GM23338 (cell line): ENCODE measurements around the gene SARDH. TPM values are rescaled to one million over a fixed set of nuclear protein-coding genes. Genes with fewer than 3 reads are reported as not detected.

Experiments used
- ATAC-seq: fragments of 200-7000 bp; cut with Tn5 transposase; 3 replicates; pipeline ENCODE4 v1.9.1; 2020
- DNase-seq: peaks from one replicate; pipeline ENCODE4 v3.0.0-alpha.2; 2015; ENCODE audit warnings: low spot score
- H2AFZ ChIP-seq: fragments of 200-600 bp; sonication (generic); 2 replicates; pipeline ENCODE4 v1.8.0; 2016; ENCODE audit warnings: antibody characterized with exemption, mild to moderate bottlenecking, moderate library complexity
- H3F3A ChIP-seq: fragments of 200-600 bp; sonication (generic); replicated peaks from 2 replicates; pipeline ENCODE4 v1.8.0; 2017; ENCODE audit warnings: antibody characterized with exemption, mixed run types, low read depth
- H3K27ac ChIP-seq: fragments of 200-600 bp; sonication (generic); 2 replicates; pipeline ENCODE4 v1.6.1; 2016; ENCODE audit warnings: low read depth
- H3K27me3 ChIP-seq: fragments of 200-600 bp; sonication (generic); 2 replicates; pipeline ENCODE4 v1.8.0; 2016; ENCODE audit warnings: mild to moderate bottlenecking, mixed run types, moderate library complexity; ENCODE audit not compliant: insufficient read depth
- H3K36me3 ChIP-seq: fragments of 200-600 bp; sonication (generic); 2 replicates; pipeline ENCODE4 v1.8.0; 2016; ENCODE audit warnings: mild to moderate bottlenecking; ENCODE audit not compliant: insufficient read depth
- H3K4me1 ChIP-seq: fragments of 200-600 bp; sonication (generic); 2 replicates; pipeline ENCODE4 v1.8.0; 2016; ENCODE audit warnings: mild to moderate bottlenecking, moderate library complexity; ENCODE audit not compliant: insufficient read depth
- H3K4me2 ChIP-seq: fragments of 200-600 bp; sonication (generic); 2 replicates; pipeline ENCODE4 v1.7.1; 2017; ENCODE audit warnings: mixed run types
- H3K4me3 ChIP-seq: fragments of 200-600 bp; sonication (generic); 2 replicates; pipeline ENCODE4 v1.6.1; 2016; ENCODE audit warnings: mixed run types
- H3K79me2 ChIP-seq: fragments of 200-600 bp; sonication (generic); replicated peaks from 2 replicates; pipeline ENCODE4 v1.8.0; 2017; ENCODE audit warnings: mild to moderate bottlenecking; ENCODE audit not compliant: insufficient read depth
- H3K9me2 ChIP-seq: fragments of 200-600 bp; sonication (generic); 2 replicates; pipeline ENCODE4 v1.8.0; 2017; ENCODE audit not compliant: insufficient read depth
- H4K20me1 ChIP-seq: fragments of 200-600 bp; sonication (generic); replicated peaks from 2 replicates; pipeline ENCODE4 v1.8.0; 2017; ENCODE audit warnings: mild to moderate bottlenecking; ENCODE audit not compliant: insufficient read depth
- H3K27ac Mint-ChIP-seq: 2 replicates; pipeline ENCODE4 v1.8.0; 2020; ENCODE audit warnings: inconsistent platforms, mild to moderate bottlenecking, moderate library complexity, mixed read lengths
- H3K27me3 Mint-ChIP-seq: 3 replicates; pipeline ENCODE4 v1.8.0; 2022; ENCODE audit warnings: low read depth, mild to moderate bottlenecking, moderate library complexity, mixed read lengths, inconsistent platforms; ENCODE audit not compliant: insufficient read depth, poor library complexity
- H3K36me3 Mint-ChIP-seq: 3 replicates; pipeline ENCODE4 v1.8.0; 2021; ENCODE audit warnings: low read depth, mild to moderate bottlenecking, inconsistent platforms, moderate library complexity, mixed read lengths
- H3K4me1 Mint-ChIP-seq: 3 replicates; pipeline ENCODE4 v1.8.0; 2020; ENCODE audit warnings: mild to moderate bottlenecking, inconsistent platforms, mixed read lengths
- H3K4me3 Mint-ChIP-seq: 3 replicates; pipeline ENCODE4 v1.8.0; 2021; ENCODE audit warnings: moderate library complexity, mild to moderate bottlenecking, inconsistent platforms, mixed read lengths
- H3K9me3 Mint-ChIP-seq: 3 replicates; pipeline ENCODE4 v1.8.0; 2020; ENCODE audit warnings: moderate library complexity, mild to moderate bottlenecking, inconsistent platforms, mixed read lengths
- CREB1 ChIP-seq: fragments of 250-450 bp; sonication (Bioruptor Pico); IDR thresholded peaks from 2 replicates; pipeline ENCODE4 v1.5.0; 2020; ENCODE audit warnings: low read depth, mild to moderate bottlenecking, moderate library complexity
- ETS1 ChIP-seq: IDR thresholded peaks from 2 replicates; pipeline ENCODE4 v1.6.1; 2016; ENCODE audit warnings: antibody characterized with exemption
- EZH2phosphoT487 ChIP-seq: fragments of 200-600 bp; sonication (generic); IDR thresholded peaks from one replicate; pipeline ENCODE4 v1.8.1; 2018; ENCODE audit warnings: antibody characterized with exemption; ENCODE audit not compliant: unreplicated experiment
- JUNB ChIP-seq: IDR thresholded peaks from one replicate; pipeline ENCODE4 v1.6.1; 2016; ENCODE audit warnings: antibody characterized with exemption; ENCODE audit not compliant: unreplicated experiment
- POLR2AphosphoS5 ChIP-seq: IDR thresholded peaks from 2 replicates; pipeline ENCODE4 v1.6.1; 2016; ENCODE audit warnings: antibody characterized with exemption, low read depth
- STAT1 ChIP-seq: IDR thresholded peaks from one replicate; pipeline ENCODE4 v1.6.1; 2016; ENCODE audit warnings: antibody characterized with exemption; ENCODE audit not compliant: unreplicated experiment
- ZNF114 ChIP-seq: fragments of 250-450 bp; sonication (Bioruptor Pico); IDR thresholded peaks from 2 replicates; pipeline ENCODE4 v1.5.0; 2020; ENCODE audit warnings: mild to moderate bottlenecking, moderate library complexity
- ZNF331 ChIP-seq: fragments of 250-450 bp; sonication (Bioruptor Pico); IDR thresholded peaks from 2 replicates; pipeline ENCODE4 v1.5.0; 2020; ENCODE audit warnings: low read depth, mild to moderate bottlenecking, moderate library complexity
- ZNF462 ChIP-seq: fragments of 250-450 bp; sonication (Bioruptor Pico); IDR thresholded peaks from 2 replicates; pipeline ENCODE4 v1.5.0; 2020; ENCODE audit warnings: mild to moderate bottlenecking, moderate library complexity
- polyA plus RNA-seq: library from polyadenylated mRNA; unstranded; fragments of >200 nt; fragmentation: Nextera tagmentation; extraction: Ambion mirVana; gene quantifications from 2 replicates; pipeline ENCODE4 v1.2.1, GENCODE V29; 2016
- total RNA-seq: library from RNA; depleted of rRNA; stranded (reverse); fragments of >200 nt; shearing (Covaris generic); gene quantifications from 2 replicates; pipeline ENCODE4 v1.2.3, GENCODE V29; 2014

SARDH gene
- total and polyA plus RNA-seq, 2 experiments from 2014 or later: 2.8 to 10.4 TPM

DNA sequence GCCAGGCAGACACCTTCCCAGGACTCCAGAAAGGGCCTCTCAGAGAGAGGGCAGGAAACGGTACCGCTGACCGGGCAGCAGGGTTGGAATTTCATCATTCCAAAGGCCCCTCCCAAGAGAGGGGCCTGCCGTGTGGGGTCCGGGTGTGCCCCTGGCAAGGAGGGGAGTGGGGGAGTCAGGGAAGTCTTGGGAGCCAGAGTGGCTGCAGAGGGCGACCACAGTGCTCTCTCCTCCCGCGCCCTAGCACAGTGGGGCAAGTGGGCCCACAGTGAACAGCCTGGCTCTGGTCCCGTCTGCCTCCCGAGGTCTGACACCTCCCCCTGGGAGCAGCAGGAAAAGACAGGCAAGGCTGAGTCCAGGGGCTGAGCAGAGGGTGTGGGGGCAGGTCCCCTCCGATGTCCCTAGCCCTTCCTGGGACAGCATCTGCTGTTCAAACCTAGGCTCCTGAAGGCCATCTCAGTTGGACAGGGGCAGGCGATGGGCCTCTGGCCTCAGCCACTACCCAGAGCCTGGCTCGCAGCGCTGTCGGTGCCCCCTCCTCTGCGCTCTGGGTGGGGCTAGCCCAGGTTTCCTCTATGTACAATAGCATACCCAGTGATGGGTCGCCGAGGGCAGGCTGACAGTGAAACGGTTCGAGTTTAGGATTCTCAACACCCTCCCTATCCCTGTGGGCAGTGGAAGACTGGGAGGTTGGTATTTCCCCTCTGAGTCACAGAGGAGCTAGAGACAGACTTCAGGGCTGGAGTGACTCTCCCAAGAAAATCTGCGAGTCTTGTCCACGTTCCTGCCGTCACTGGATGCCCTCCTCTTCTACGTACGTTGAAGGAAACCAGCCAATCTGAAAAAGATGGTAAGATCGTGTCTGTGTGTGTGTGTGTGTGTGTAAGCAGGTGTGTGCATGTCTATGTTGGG, 25.4 kb upstream of the SARDH start (continued):
- TF ChIP-seq ETS1 (no peak), ZNF331 (CRISPR knock-in tag) (no peak), EZH2phosphoT487 (no peak), CREB1 (CRISPR knock-in tag) (no peak)

DNA sequence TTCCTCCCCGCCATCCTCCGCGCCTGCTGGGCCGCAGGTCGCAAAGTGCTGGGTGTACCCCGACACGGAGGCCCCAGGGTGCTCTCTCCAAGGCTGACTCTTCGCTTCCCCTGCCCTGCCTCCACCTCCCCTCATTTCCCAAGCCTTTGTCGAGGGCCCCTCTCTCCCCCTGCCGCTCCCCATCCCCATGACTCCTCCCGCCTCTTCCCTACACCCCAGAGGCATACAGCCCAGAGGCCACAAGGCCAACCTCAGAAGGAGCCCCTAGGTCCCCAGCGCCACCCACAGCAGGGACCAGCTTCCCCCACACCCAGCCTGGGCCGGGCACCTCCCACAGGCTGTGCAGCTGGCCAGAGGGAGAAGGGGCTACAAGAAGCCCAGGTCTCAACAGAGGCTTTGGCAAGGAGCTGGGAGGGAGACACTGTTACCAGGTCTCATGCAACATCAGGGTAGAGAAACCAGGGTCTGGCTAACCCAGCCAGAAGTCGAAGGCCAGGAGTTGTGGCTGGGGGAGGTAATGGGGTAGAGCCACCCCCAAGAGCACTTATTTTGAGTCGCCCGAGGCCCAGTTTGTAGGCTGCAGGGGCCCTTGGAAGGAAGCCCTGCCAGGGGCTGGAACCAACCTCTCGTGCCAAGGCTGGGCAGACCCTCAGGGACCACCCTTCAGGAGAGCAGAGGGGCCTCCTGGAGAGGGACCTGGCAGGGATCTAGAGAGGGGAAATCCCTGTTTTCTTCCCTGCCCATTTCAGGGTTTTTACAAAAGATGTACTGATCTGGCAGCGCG, 24.5 kb upstream of the SARDH start:
- TF ChIP-seq POLR2AphosphoS5 (no peak), ZNF462 (CRISPR knock-in tag) (no peak), ZNF114 (CRISPR knock-in tag) (no peak), ETS1 (no peak), JUNB (no peak), EZH2phosphoT487 (no peak), STAT1 (no peak)
- Histone ChIP-seq H3K9me2 (no peaks in the 10 kb centered on the region), H3K4me3 (no peak overlapping the region), H4K20me1 (0 out of 2 replicates have a peak, but pooled peaks cover 3% of the 10 kb centered on the region), H2AFZ (no peak overlapping the region), H3K36me3 (no peaks in the 10 kb centered on the region), H3K4me2 (no peak overlapping the region), H3K4me1 (no peaks in the 10 kb centered on the region), H3K27me3 (no peaks in the 10 kb centered on the region), H3K27ac (no peak overlapping the region), H3K79me2 (no peaks in the 10 kb centered on the region), H3F3A (0 out of 2 replicates have a peak, but pooled peaks cover 3% of the 10 kb centered on the region)
- H3K4me1 Mint-ChIP-seq: peaks cover 3% of the 10 kb centered on the region; the same call in 2 of the 3 replicates
- no peak overlapping the region for H3K4me3 Mint-ChIP-seq
- no peak overlapping the region for H3K27ac Mint-ChIP-seq
- H3K36me3 Mint-ChIP-seq: peaks cover 33% of the 10 kb centered on the region
- DNase-seq (no peak), ATAC-seq (no peak)
- peaks cover 11% of the 10 kb centered on the region; the same call in 2 of the 3 replicates for H3K9me3 Mint-ChIP-seq
- peaks cover 18% of the 10 kb centered on the region for H3K27me3 Mint-ChIP-seq
